ENCODE data around the gene FUZ.

- TF ChIP-seq POLR2A (IDR thresholded peaks at IDR 0.05) (no peak), CTCF (IDR thresholded peaks at IDR 0.05) (no peak)
These were observed 20.5 kb upstream of the FUZ start for GRCh38 chr19:49833599-49833998.
